Neural progenitor cell (in vitro differentiated cells): ENCODE results near the gene HOXA5. TPM values are rescaled to one million over a fixed set of nuclear protein-coding genes. Genes with fewer than 3 reads are reported as not detected.
A peak's percentile ranks its signal among the peaks of the same experiment; 100 is the strongest.

Experiments
- DNase-seq: peaks from one replicate; pipeline ENCODE4 v3.0.0-alpha.2; 2016; ENCODE audit warnings: low spot score
- H2AFZ ChIP-seq: fragments of 200-600 bp; sonication (generic); replicated peaks from 2 replicates; pipeline ENCODE4 v1.6.1; 2016; ENCODE audit warnings: antibody characterized with exemption
- H3F3A ChIP-seq: fragments of 200-600 bp; sonication (generic); 2 replicates; pipeline ENCODE4 v1.6.1; 2016; ENCODE audit warnings: antibody characterized with exemption, low read depth
- H3K27ac ChIP-seq: fragments of 200-600 bp; sonication (generic); 2 replicates; pipeline ENCODE4 v1.5.1; 2016; ENCODE audit warnings: mild to moderate bottlenecking
- H3K27me3 ChIP-seq: fragments of 200-600 bp; sonication (generic); 2 replicates; pipeline ENCODE4 v1.6.1; 2016; ENCODE audit warnings: mild to moderate bottlenecking, moderate library complexity
- H3K36me3 ChIP-seq: fragments of 200-600 bp; sonication (generic); 2 replicates; pipeline ENCODE4 v1.5.1; 2016
- H3K4me1 ChIP-seq: fragments of 200-600 bp; sonication (generic); 2 replicates; pipeline ENCODE4 v1.6.1; 2016; ENCODE audit warnings: mixed run types
- H3K4me2 ChIP-seq: fragments of 200-600 bp; sonication (generic); 2 replicates; pipeline ENCODE4 v1.6.1; 2016
- H3K4me3 ChIP-seq: fragments of 200-600 bp; sonication (generic); 2 replicates; pipeline ENCODE4 v1.5.1; 2016
- H3K79me2 ChIP-seq: fragments of 200-600 bp; sonication (generic); 2 replicates; pipeline ENCODE4 v1.6.1; 2016; ENCODE audit warnings: low read depth
- H3K9ac ChIP-seq: fragments of 200-600 bp; sonication (generic); 2 replicates; pipeline ENCODE4 v1.6.1; 2016
- H3K9me3 ChIP-seq: fragments of 200-600 bp; sonication (generic); 2 replicates; pipeline ENCODE4 v1.5.1; 2016; ENCODE audit warnings: low read depth
- H4K20me1 ChIP-seq: fragments of 200-600 bp; sonication (generic); 2 replicates; pipeline ENCODE4 v1.6.1; 2016; ENCODE audit warnings: low read depth
- H3K27ac Mint-ChIP-seq: 3 replicates; pipeline ENCODE4 v1.8.0; 2021; ENCODE audit warnings: mixed read lengths
- H3K27me3 Mint-ChIP-seq: 2 replicates; pipeline ENCODE4 v1.8.0; 2022; ENCODE audit warnings: low read depth, mild to moderate bottlenecking, inconsistent platforms, moderate library complexity, mixed read lengths; ENCODE audit not compliant: insufficient read depth
- H3K36me3 Mint-ChIP-seq: 3 replicates; pipeline ENCODE4 v1.8.0; 2021; ENCODE audit warnings: mixed read lengths
- H3K4me1 Mint-ChIP-seq: 3 replicates; pipeline ENCODE4 v1.8.0; 2021; ENCODE audit warnings: mixed read lengths
- H3K4me3 Mint-ChIP-seq: 3 replicates; pipeline ENCODE4 v1.8.0; 2021; ENCODE audit warnings: mild to moderate bottlenecking, moderate library complexity, mixed read lengths
- H3K9me3 Mint-ChIP-seq: 3 replicates; pipeline ENCODE4 v1.8.0; 2020; ENCODE audit warnings: mixed read lengths
- CTCF ChIP-seq: fragments of 200-600 bp; sonication (generic); IDR thresholded peaks from 2 replicates; pipeline ENCODE4 v1.5.1; 2017; ENCODE audit warnings: antibody characterized with exemption, mild to moderate bottlenecking
- EZH2 ChIP-seq: fragments of 200-600 bp; sonication (generic); IDR thresholded peaks from 2 replicates; pipeline ENCODE4 v1.6.1; 2017; ENCODE audit warnings: antibody characterized with exemption, mild to moderate bottlenecking, moderate library complexity
- EZH2phosphoT487 ChIP-seq: fragments of 200-600 bp; sonication (generic); IDR thresholded peaks from 2 replicates; pipeline ENCODE4 v1.6.1; 2017; ENCODE audit warnings: antibody characterized with exemption
- total RNA-seq: library from RNA; depleted of rRNA; stranded (reverse); fragments of >200 nt; gene quantifications from 2 replicates; pipeline ENCODE4 v1.2.3, GENCODE V29; 2015; ENCODE audit warnings: low replicate concordance

HOXA5 gene
- total RNA-seq, 1 donor from 2014 or later = not detected

- H3K9me3 Mint-ChIP-seq = peaks cover 17% of the 10 kb centered on the region
- Histone ChIP-seq H3F3A (peaks cover 17% of the 10 kb centered on the region), H3K4me3 (no peak overlapping the region), H3K9me3 (no peaks in the 10 kb centered on the region), H3K9ac (no peak overlapping the region), H3K27ac (no peak overlapping the region), H4K20me1 (peaks cover 100% of the 10 kb centered on the region), H3K27me3 (peaks cover 100% of the 10 kb centered on the region), H3K4me2 (no peak overlapping the region), H3K36me3 (no peaks in the 10 kb centered on the region), H3K79me2 (no peaks in the 10 kb centered on the region), H3K4me1 (peaks cover 14% of the 10 kb centered on the region), H2AFZ (no peak overlapping the region)
- no peaks in the 10 kb centered on the region for H3K36me3 Mint-ChIP-seq
- no peak for DNase-seq
- H3K27me3 Mint-ChIP-seq = peaks cover 94% of the 10 kb centered on the region
- H3K27ac Mint-ChIP-seq = no peak overlapping the region
- H3K4me3 Mint-ChIP-seq = no peak overlapping the region
- H3K4me1 Mint-ChIP-seq = peaks cover 10% of the 10 kb centered on the region
- no peak for TF ChIP-seq CTCF
- TF ChIP-seq EZH2 = peak; percentile 54
- peak; percentile 63 for TF ChIP-seq EZH2phosphoT487
Measured at GRCh38 chr7:27185854-27186667, 42.6 kb upstream of the HOXA5 start.

- Histone ChIP-seq H2AFZ (no peak within 1 kb of the TSS), H3K27ac (no peak within 1 kb of the TSS), H3K36me3 (no peaks in the 10 kb centered on the region), H3K4me1 (peaks cover 14% of the 10 kb centered on the region), H3K79me2 (no peaks in the 10 kb centered on the region), H3F3A (peaks cover 17% of the 10 kb centered on the region), H3K9ac (no peak within 1 kb of the TSS), H4K20me1 (peaks cover 100% of the 10 kb centered on the region), H3K4me3 (no peak within 1 kb of the TSS), H3K27me3 (peaks cover 100% of the 10 kb centered on the region), H3K4me2 (peak within 1 kb of the TSS; percentile 36), H3K9me3 (no peaks in the 10 kb centered on the region)
- no peak for DNase-seq
- Mint-ChIP-seq H3K36me3 (no peaks in the 10 kb centered on the region), H3K4me1 (peaks cover 10% of the 10 kb centered on the region), H3K4me3 (peak within 1 kb of the TSS; percentile 71), H3K27ac (no peak within 1 kb of the TSS), H3K27me3 (peaks cover 94% of the 10 kb centered on the region), H3K9me3 (peaks cover 13% of the 10 kb centered on the region)
- no peak for TF ChIP-seq EZH2phosphoT487
- TF ChIP-seq CTCF = no peak
- TF ChIP-seq EZH2 = no peak
Measured at GRCh38 chr7:27185013-27185853, 41.8 kb upstream of the HOXA5 start, which contains the start of gene HOXA11. Gene HOXA11 (minus strand): TSS chr7:27185232. CDS start chr7:27185144, 88 bp downstream.

- peak; percentile 47 for TF ChIP-seq EZH2
- no peak for TF ChIP-seq CTCF
- peak; percentile 69 for TF ChIP-seq EZH2phosphoT487
- peaks cover 94% of the 10 kb centered on the region for H3K27me3 Mint-ChIP-seq
- H4K20me1 ChIP-seq = peaks cover 100% of the 10 kb centered on the region
- H3K36me3 ChIP-seq = no peaks in the 10 kb centered on the region
- H3K9me3 Mint-ChIP-seq = peaks cover 11% of the 10 kb centered on the region
- H3K4me3 Mint-ChIP-seq = peak overlapping the region; percentile 55
- peaks cover 17% of the 10 kb centered on the region for H3F3A ChIP-seq
- peaks cover 100% of the 10 kb centered on the region for H3K27me3 ChIP-seq
- no peak overlapping the region for H3K27ac Mint-ChIP-seq
- peaks cover 14% of the 10 kb centered on the region for H3K4me1 ChIP-seq
- no peak overlapping the region for H2AFZ ChIP-seq
- no peaks in the 10 kb centered on the region for H3K9me3 ChIP-seq
- no peak overlapping the region for H3K4me3 ChIP-seq
- peak overlapping the region; percentile 36 for H3K4me2 ChIP-seq
- DNase-seq = peak; percentile 48
- H3K27ac ChIP-seq = no peak overlapping the region
- H3K79me2 ChIP-seq = no peaks in the 10 kb centered on the region
- H3K36me3 Mint-ChIP-seq = no peaks in the 10 kb centered on the region
- H3K4me1 Mint-ChIP-seq = peaks cover 14% of the 10 kb centered on the region
- H3K9ac ChIP-seq = no peak overlapping the region
Measured at GRCh38 chr7:27184337-27185012, 41.0 kb upstream of the HOXA5 start.
